ENCODE measurements around the gene AFMID. TPM values are rescaled to one million over a fixed set of nuclear protein-coding genes. Genes with fewer than 3 reads are reported as not detected.

Gene AFMID
- total and polyA plus RNA-seq, 2 of the 13 experiments (the other 11 are each of a cell fraction or from before 2014, with no cell fraction given): 249 to 270 TPM

DNA sequence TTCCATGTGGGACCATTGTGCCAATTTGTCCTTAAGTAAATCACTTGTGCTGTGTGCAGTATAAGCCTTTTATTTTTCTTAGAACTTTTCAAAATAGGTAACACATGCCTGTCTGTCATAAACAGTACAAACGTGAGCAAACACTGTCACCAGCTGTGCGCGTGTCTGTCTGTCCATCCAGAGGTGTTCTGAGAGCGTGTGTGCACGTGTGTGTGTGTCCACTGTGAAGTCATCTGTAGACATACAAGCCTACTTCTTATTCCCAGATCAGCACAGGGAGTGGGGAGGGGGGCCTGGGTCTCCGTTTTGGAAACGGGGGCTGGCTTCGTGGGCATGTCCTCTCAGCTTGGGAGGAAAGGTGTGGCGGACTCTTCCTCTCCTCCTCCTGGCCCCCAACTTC is 53.7 kb downstream of the AFMID start:
- no TSS peak for BruUV-seq (replicated peaks)
- Histone ChIP-seq H4K20me1 (ENCODE audit: insufficient read depth, low read length) (no peaks in the 10 kb centered on the region), H3K4me1 (ENCODE audit: insufficient read depth, low read length) (peaks cover 53% of the 10 kb centered on the region), H3K79me2 (ENCODE audit: insufficient read depth, low read length) (no peaks in the 10 kb centered on the region), H3K4me3 (replicated peaks in 1 of 3; ENCODE audit: insufficient read depth in 1 of 3, low read depth in 2 of 3, low read length in 3 of 3) (no peak overlapping the region), H3K36me3 (replicated peaks in 1 of 2; ENCODE audit: control insufficient read depth in 1 of 2, insufficient read depth in 2 of 2, low read length in 2 of 2) (no peaks in the 10 kb centered on the region), H3K9me3 (ENCODE audit: low read length) (no peaks in the 10 kb centered on the region), H2AFZ (ENCODE audit: low read length) (no peak overlapping the region), H3K27me3 (ENCODE audit: control insufficient read depth in 1 of 2, insufficient read depth in 2 of 2, low read length in 2 of 2) (peaks cover 7 to 41% of the 10 kb centered on the region in 2 experiments; a peak in 4 of 5 replicates), H3K27ac (ENCODE audit: extremely low read length, insufficient read depth, low read length) (no peak overlapping the region), H3K9ac (ENCODE audit: insufficient read depth, low read depth, low read length) (no peak overlapping the region), H3K4me2 (ENCODE audit: low read depth, low read length) (peak overlapping the region; percentile 25; the same call in 1 of the 2 replicates)
- ChIA-PET CTCF (ENCODE audit: low intra/inter-chr PET ratio, low total read pairs) (no interaction called here), POLR2A (interaction anchor here (1.4 to 1.9 kb wide), 2 partner anchors 9 to 54 kb away, joined by 3 to 6 read pairs; partner anchors contain the start of genes AFMID, TK1 and TMEM235)
- DNase-seq (ENCODE audit: low spot score) (no peak), ATAC-seq (no peak), FAIRE-seq (no peak)
- intact Hi-C loops (cut with micrococcal nuclease; ENCODE audit: unreplicated experiment) (loop anchor here (10.0 kb wide), 1 partner anchor 1024 kb away; no protein-coding TSS in a partner anchor), in situ Hi-C loops (cut with HindIII; ENCODE audit: extremely low pct_ligation_motif_present, low pct_unique_long_range_greater_than_20kb) (no loop called here)
- 48% methylated on average over 7 of the region's 9 CpGs for WGBS (ENCODE audit: low lambda C conversion rate)
- no peak for TF ChIP-seq RFXANK (CRISPR knock-in tag; IDR thresholded peaks at IDR 0.05)
- TF ChIP-seq MIER3 (CRISPR knock-in tag; IDR thresholded peaks at IDR 0.05; ENCODE audit: borderline replicate concordance): 0 out of 2 replicates have a peak, but pooled peaks have one; percentile 45
- TF ChIP-seq, protein P1, sequence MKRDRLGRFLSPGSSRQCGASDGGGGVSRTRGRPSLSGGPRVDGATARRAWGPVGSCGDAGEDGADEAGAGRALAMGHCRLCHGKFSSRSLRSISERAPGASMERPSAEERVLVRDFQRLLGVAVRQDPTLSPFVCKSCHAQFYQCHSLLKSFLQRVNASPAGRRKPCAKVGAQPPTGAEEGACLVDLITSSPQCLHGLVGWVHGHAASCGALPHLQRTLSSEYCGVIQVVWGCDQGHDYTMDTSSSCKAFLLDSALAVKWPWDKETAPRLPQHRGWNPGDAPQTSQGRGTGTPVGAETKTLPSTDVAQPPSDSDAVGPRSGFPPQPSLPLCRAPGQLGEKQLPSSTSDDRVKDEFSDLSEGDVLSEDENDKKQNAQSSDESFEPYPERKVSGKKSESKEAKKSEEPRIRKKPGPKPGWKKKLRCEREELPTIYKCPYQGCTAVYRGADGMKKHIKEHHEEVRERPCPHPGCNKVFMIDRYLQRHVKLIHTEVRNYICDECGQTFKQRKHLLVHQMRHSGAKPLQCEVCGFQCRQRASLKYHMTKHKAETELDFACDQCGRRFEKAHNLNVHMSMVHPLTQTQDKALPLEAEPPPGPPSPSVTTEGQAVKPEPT (CRISPR knock-in tag; IDR thresholded peaks at IDR 0.05; ENCODE audit: low read depth): no peak
- TF ChIP-seq ARHGAP35 (CRISPR knock-in tag; IDR thresholded peaks at IDR 0.05; ENCODE audit: borderline replicate concordance): no peak
- TF ChIP-seq EED (CRISPR knock-in tag; IDR thresholded peaks at IDR 0.05): peak; percentile 23; the same call in 1 of the 2 replicates
- TF ChIP-seq NFKB2 (CRISPR knock-in tag; IDR thresholded peaks at IDR 0.05; ENCODE audit: borderline replicate concordance): no peak
- TF ChIP-seq SOX13 (IDR thresholded peaks at IDR 0.05): no peak
- no peak for TF ChIP-seq SOX13 (CRISPR knock-in tag; conservative IDR thresholded peaks at IDR 0.05 in 1 of 2, IDR thresholded peaks at IDR 0.05 in 1 of 2)
- TF ChIP-seq BHLHE40 (IDR thresholded peaks at IDR 0.05; ENCODE audit: low read length): peak; percentile 83
- TF ChIP-seq EHMT2 (IDR thresholded peaks at IDR 0.05; ENCODE audit: borderline replicate concordance, low read depth, low read length): no peak
- 0 out of 2 replicates have a peak, but pooled peaks have one; percentile 9 for TF ChIP-seq MYPOP (CRISPR knock-in tag; IDR thresholded peaks at IDR 0.05)
- TF ChIP-seq RFX1 (IDR thresholded peaks at IDR 0.05): no peak
- TF ChIP-seq PHF20 (CRISPR knock-in tag; IDR thresholded peaks at IDR 0.05): no peak; the same call in 1 of the 2 replicates
- 0 out of 2 replicates have a peak, but pooled peaks have one; percentile 41 for TF ChIP-seq ZSCAN31 (CRISPR knock-in tag; IDR thresholded peaks at IDR 0.05; ENCODE audit: low read depth)
- TF ChIP-seq ZNF124 (CRISPR knock-in tag; IDR thresholded peaks at IDR 0.05): no peak
- no peak for TF ChIP-seq CSRNP1 (CRISPR knock-in tag; IDR thresholded peaks at IDR 0.05)
- no peak for TF ChIP-seq ZNF7 (CRISPR knock-in tag; IDR thresholded peaks at IDR 0.05)
- TF ChIP-seq HIC2 (CRISPR knock-in tag; IDR thresholded peaks at IDR 0.05; ENCODE audit: low read depth): peak; percentile 37; the same call in 1 of the 2 replicates

All from HepG2 (cell line).